Measurements from ENCODE around the gene UNC5C. TPM values are rescaled to one million over a fixed set of nuclear protein-coding genes. Genes with fewer than 3 reads are reported as not detected.

Gene UNC5C
- total and polyA plus RNA-seq, 10 donors: 0.43 to 15.7 (median 7.8) TPM

DNA sequence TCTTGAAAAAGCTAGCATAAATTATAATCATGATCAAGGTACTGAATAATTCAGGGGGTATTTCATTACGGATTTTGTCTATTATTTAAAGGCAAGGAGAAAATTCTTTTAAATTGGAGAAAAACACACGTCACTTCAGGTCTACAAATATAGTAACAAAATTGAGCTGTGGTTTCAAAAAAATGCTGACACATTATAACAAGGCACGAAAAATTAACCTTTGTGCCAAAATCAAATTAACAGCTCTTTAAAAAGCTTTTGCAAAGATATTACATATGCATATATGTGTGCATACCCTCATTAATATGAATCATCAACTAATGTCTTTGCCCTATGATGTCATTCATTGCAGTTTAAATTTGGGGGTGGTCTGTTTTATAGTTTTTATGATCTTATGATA is 44.3 kb downstream of the UNC5C start:
- H3K4me1 ChIP-seq: no peaks in the 10 kb centered on the region
- no peak overlapping the region for H3K27ac ChIP-seq
- intact Hi-C loops (cut with DNase I; ENCODE audit: low total_unique reads): no loop called here
- no peaks in the 10 kb centered on the region for H3K9me3 ChIP-seq
- 43 to 57% (median 52%) methylated on average over 3 of the region's 3 CpGs for WGBS, 5 donors
- H3K36me3 ChIP-seq: no peaks in the 10 kb centered on the region
- no peak for TF ChIP-seq POLR2A (IDR thresholded peaks at IDR 0.05)
- TF ChIP-seq, protein P1, sequence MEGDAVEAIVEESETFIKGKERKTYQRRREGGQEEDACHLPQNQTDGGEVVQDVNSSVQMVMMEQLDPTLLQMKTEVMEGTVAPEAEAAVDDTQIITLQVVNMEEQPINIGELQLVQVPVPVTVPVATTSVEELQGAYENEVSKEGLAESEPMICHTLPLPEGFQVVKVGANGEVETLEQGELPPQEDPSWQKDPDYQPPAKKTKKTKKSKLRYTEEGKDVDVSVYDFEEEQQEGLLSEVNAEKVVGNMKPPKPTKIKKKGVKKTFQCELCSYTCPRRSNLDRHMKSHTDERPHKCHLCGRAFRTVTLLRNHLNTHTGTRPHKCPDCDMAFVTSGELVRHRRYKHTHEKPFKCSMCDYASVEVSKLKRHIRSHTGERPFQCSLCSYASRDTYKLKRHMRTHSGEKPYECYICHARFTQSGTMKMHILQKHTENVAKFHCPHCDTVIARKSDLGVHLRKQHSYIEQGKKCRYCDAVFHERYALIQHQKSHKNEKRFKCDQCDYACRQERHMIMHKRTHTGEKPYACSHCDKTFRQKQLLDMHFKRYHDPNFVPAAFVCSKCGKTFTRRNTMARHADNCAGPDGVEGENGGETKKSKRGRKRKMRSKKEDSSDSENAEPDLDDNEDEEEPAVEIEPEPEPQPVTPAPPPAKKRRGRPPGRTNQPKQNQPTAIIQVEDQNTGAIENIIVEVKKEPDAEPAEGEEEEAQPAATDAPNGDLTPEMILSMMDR (IDR thresholded peaks at IDR 0.05 in 8 of 11, conservative IDR thresholded peaks at IDR 0.05 in 3 of 11): no peak
- TF ChIP-seq POLR2AphosphoS5 (IDR thresholded peaks at IDR 0.05): no peak
- H3K27me3 ChIP-seq (replicated peaks in 1 of 7): no peaks in the 10 kb centered on the region
- H3K4me3 ChIP-seq: no peak overlapping the region
- DNase-seq: no peak

- Histone ChIP-seq H3K4me1 (no peaks in the 10 kb centered on the region), H3K27me3 (replicated peaks in 1 of 7) (no peaks in the 10 kb centered on the region), H3K36me3 (no peaks in the 10 kb centered on the region), H3K4me3 (no peak overlapping the region), H3K27ac (no peak overlapping the region), H3K9me3 (no peaks in the 10 kb centered on the region)
- DNase-seq: no peak
- 52 to 73% (median 66%) methylated on average over 1 of the region's 1 CpG for WGBS, 5 donors
- intact Hi-C loops (cut with DNase I; ENCODE audit: low total_unique reads): no loop called here
- TF ChIP-seq, protein P1 (IDR thresholded peaks at IDR 0.05 in 8 of 11, conservative IDR thresholded peaks at IDR 0.05 in 3 of 11): no peak
These were observed 48.4 kb downstream of the UNC5C start for GRCh38 chr4:95500361-95500760.

GRCh38 chr4:95499291-95499696 is 49.5 kb downstream of the UNC5C start:
- H3K27me3 ChIP-seq (replicated peaks in 1 of 7): no peaks in the 10 kb centered on the region
- no peaks in the 10 kb centered on the region for H3K9me3 ChIP-seq
- TF ChIP-seq POLR2AphosphoS5 (IDR thresholded peaks at IDR 0.05) (no peak), POLR2A (IDR thresholded peaks at IDR 0.05) (no peak)
- TF ChIP-seq, protein P1 (IDR thresholded peaks at IDR 0.05 in 8 of 11, conservative IDR thresholded peaks at IDR 0.05 in 3 of 11): no peak
- 63 to 79% (median 74%) methylated on average over 2 of the region's 2 CpGs for WGBS, 5 donors
- no peak overlapping the region for H3K4me3 ChIP-seq
- no peak for DNase-seq
- no peaks in the 10 kb centered on the region for H3K4me1 ChIP-seq
- intact Hi-C loops (cut with DNase I; ENCODE audit: low total_unique reads): no loop called here
- H3K27ac ChIP-seq: no peak overlapping the region
- no peaks in the 10 kb centered on the region for H3K36me3 ChIP-seq

DNA sequence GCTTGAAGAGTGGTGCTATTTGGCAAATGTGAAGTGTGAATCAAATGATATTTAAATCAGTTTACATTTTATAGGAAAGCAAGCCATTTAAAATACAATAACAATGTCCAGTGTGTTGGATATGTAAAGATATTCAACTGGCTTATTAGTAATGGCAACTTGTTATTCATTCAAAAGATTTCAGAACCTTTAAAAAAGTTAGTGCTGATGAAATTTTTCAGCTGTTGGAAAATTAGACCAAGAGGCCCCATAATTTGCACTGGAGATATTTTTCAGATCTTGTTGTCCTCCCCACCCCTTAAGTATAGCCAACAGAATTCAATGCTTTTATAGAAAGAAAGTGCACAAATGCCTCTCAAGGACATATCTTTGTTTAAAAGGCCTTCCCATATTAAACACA is 54.6 kb downstream of the UNC5C start:
- no peaks in the 10 kb centered on the region for H3K27me3 ChIP-seq (replicated peaks in 1 of 7)
- no peak for DNase-seq
- H3K27ac ChIP-seq: no peak overlapping the region
- no peak overlapping the region for H3K4me3 ChIP-seq
- TF ChIP-seq POLR2AphosphoS5 (IDR thresholded peaks at IDR 0.05) (no peak), POLR2A (IDR thresholded peaks at IDR 0.05) (no peak)
- TF ChIP-seq, protein P1 (IDR thresholded peaks at IDR 0.05 in 8 of 11, conservative IDR thresholded peaks at IDR 0.05 in 3 of 11): no peak
- intact Hi-C loops (cut with DNase I; ENCODE audit: low total_unique reads): no loop called here
- no peaks in the 10 kb centered on the region for H3K36me3 ChIP-seq
- H3K9me3 ChIP-seq: no peaks in the 10 kb centered on the region
- H3K4me1 ChIP-seq: no peaks in the 10 kb centered on the region

Measured in spleen (tissue), 11 donors.